ENCODE results near the gene FIBP. TPM values are rescaled to one million over a fixed set of nuclear protein-coding genes. Genes with fewer than 3 reads are reported as not detected.
A peak's percentile ranks its signal among the peaks of the same experiment; 100 is the strongest.

FIBP gene
- total and polyA plus RNA-seq, 4 donors: 47.1 to 77.2 (median 62.2) TPM

DNA sequence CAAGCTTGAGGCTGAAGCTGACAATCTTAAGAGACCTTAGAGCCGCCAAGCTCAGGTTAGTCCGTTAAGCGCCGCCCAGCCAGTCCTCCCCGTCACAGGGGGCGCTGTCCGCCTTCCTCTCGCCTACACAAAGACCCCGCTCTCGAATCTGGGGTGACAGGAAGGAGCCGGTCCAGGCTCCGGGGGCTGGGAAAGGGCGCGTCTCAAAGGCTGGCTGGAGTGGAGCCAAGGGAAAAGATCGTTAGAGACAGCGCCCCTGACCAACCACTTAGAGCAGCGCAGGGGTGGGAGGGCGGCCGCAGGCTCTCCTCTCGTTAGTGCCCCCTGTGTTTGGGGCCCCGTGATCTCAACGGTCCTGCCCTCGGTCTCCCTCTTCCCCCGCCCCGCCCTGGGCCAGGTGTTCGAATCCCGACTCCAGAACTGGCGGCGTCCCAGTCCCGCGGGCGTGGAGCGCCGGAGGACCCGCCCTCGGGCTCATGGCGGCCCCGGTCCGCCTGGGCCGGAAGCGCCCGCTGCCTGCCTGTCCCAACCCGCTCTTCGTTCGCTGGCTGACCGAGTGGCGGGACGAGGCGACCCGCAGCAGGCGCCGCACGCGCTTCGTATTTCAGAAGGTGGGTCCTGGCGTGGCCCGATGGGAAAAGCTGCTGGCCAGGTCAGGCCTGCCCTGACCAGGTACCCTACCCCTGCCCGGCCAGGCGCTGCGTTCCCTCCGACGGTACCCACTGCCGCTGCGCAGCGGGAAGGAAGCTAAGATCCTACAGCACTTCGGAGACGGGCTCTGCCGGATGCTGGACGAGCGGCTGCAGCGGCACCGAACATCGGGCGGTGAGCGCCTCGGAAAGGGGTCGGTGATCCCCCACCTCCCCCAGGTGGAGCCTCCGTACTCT lies 27.8 kb downstream of the FIBP start, which contains the start of gene MUS81:
TSS of gene MUS81 (plus strand) at position 156 of the 887 bp plus-strand sequence. CDS start at position 477, 321 bp downstream.
- no peaks in the 10 kb centered on the region for H3K9me3 ChIP-seq (ENCODE audit: control insufficient read depth in 4 of 4, insufficient read depth in 3 of 4, low read length in 3 of 4)
- ATAC-seq (ENCODE audit: insufficient read depth, low FRiP score) (peak; percentile 66), DNase-seq (peak; percentile 98 to 99 (median 99))
- TF ChIP-seq, protein P1, sequence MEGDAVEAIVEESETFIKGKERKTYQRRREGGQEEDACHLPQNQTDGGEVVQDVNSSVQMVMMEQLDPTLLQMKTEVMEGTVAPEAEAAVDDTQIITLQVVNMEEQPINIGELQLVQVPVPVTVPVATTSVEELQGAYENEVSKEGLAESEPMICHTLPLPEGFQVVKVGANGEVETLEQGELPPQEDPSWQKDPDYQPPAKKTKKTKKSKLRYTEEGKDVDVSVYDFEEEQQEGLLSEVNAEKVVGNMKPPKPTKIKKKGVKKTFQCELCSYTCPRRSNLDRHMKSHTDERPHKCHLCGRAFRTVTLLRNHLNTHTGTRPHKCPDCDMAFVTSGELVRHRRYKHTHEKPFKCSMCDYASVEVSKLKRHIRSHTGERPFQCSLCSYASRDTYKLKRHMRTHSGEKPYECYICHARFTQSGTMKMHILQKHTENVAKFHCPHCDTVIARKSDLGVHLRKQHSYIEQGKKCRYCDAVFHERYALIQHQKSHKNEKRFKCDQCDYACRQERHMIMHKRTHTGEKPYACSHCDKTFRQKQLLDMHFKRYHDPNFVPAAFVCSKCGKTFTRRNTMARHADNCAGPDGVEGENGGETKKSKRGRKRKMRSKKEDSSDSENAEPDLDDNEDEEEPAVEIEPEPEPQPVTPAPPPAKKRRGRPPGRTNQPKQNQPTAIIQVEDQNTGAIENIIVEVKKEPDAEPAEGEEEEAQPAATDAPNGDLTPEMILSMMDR (IDR thresholded peaks at IDR 0.05; ENCODE audit: control extremely low read depth, extremely low read depth): peak; percentile 83
- H3K36me3 ChIP-seq (ENCODE audit: control insufficient read depth in 4 of 4, insufficient read depth in 4 of 4, low read length in 4 of 4): peaks cover 9 to 45% (median 31%) of the 10 kb centered on the region in 4 donors
- peak within 1 kb of the TSS; percentile 96 to 98 for H3K27ac ChIP-seq (ENCODE audit: low read depth in 1 of 2, low read length in 1 of 2)
- peak within 1 kb of the TSS; percentile 69 to 78 for H3K9ac ChIP-seq (ENCODE audit: insufficient read depth in 1 of 2, low read length in 2 of 2)
- 0 to 1% methylated on average over 72 to 78 of the region's 78 CpGs for WGBS, 2 donors
- H3K4me1 ChIP-seq (ENCODE audit: control insufficient read depth in 5 of 5, insufficient read depth in 5 of 5, low read length in 5 of 5): peaks cover 0 to 41% (median 20%) of the 10 kb centered on the region in 5 donors
- H3K4me3 ChIP-seq: peak within 1 kb of the TSS; percentile 85
- H3K27me3 ChIP-seq (ENCODE audit: control insufficient read depth in 3 of 3, insufficient read depth in 3 of 3, low read length in 2 of 3): no peaks in the 10 kb centered on the region

DNA sequence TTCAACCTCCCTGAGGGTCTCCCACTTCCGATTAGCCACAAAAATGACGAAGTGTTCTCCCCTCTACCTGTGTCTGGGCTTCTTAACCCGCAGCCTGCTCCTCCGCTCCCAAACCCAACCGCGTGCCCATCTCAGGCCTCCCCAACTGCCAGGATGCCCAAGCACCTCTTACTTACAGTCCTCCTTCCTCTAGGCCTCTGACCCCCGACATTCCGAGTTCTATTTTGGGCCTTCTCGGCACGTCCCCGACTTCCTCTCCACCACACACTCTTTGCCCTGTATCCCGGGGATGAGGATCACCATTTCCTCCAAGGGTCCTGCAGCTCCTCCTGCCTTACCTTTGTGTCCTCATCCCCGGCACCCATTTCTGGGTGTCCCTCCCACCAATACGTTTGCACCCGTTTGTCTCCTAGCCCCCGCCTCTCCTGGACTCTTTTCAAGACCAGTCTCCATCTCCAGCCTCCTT lies 28.4 kb downstream of the FIBP start:
- peak in 1 of 3 donors; percentile 58 for DNase-seq
- ATAC-seq (ENCODE audit: insufficient read depth, low FRiP score): no peak
- peak overlapping the region; percentile 96 to 98 for H3K27ac ChIP-seq (ENCODE audit: low read depth in 1 of 2, low read length in 1 of 2)

DNA sequence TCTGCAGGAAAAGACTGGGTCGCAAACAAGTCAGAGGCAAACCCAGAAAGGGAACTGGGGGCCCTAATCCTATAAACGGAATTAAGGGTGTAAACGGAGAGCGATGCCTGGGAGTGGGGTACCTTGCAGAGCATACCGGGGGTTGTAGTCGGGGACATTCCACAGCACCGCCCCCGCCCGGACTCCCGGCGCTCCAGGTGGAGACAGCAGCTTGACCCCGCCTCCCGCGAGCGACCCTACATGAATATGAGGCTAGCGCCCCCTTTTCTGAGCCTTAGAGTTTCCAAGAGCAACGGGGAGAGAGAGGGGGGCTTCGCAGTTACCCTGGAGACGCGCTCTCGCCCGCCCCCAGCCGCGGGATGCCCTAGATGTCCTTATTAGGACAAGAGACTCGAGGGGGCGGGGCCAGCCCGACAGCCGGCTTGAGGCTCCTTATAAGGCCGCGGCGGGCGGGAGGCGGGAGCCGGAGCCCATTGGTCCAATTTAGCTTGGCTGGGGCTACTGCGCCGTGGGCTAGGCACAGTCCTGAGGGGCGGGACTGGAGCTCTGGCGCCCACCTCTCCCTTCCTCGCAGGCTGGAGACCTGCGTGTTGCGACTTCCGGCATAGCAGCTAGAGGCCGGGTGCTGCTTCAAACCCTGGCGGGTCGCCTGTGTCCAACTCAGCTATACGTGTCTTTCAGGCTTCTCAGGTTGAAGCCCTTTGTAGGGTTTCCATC lies 29.0 kb downstream of the FIBP start:
- peak overlapping the region; percentile 96 to 98 for H3K27ac ChIP-seq (ENCODE audit: low read depth in 1 of 2, low read length in 1 of 2)
- WGBS, 2 donors: 0 to 1% methylated on average over 39 to 46 of the region's 46 CpGs
- peak overlapping the region; percentile 51 to 78 for H3K9ac ChIP-seq (ENCODE audit: insufficient read depth in 1 of 2, low read length in 2 of 2)
- H3K4me3 ChIP-seq: peak overlapping the region; percentile 37
- ATAC-seq (ENCODE audit: insufficient read depth, low FRiP score) (peak; percentile 55), DNase-seq (peak; percentile 99)
- H3K4me1 ChIP-seq (ENCODE audit: control insufficient read depth in 5 of 5, insufficient read depth in 5 of 5, low read length in 5 of 5): peaks cover 0 to 43% (median 20%) of the 10 kb centered on the region in 5 donors
- H3K36me3 ChIP-seq (ENCODE audit: control insufficient read depth in 4 of 4, insufficient read depth in 4 of 4, low read length in 4 of 4): peaks cover 16 to 45% (median 37%) of the 10 kb centered on the region in 4 donors
- TF ChIP-seq, protein P1 (IDR thresholded peaks at IDR 0.05; ENCODE audit: control extremely low read depth, extremely low read depth): no peak
- no peaks in the 10 kb centered on the region for H3K27me3 ChIP-seq (ENCODE audit: control insufficient read depth in 3 of 3, insufficient read depth in 3 of 3, low read length in 2 of 3)
- H3K9me3 ChIP-seq (ENCODE audit: control insufficient read depth in 4 of 4, insufficient read depth in 3 of 4, low read length in 3 of 4): no peaks in the 10 kb centered on the region

More for the DNA sequence above, 28.4 kb downstream of the FIBP start:
- H3K9ac ChIP-seq (ENCODE audit: insufficient read depth in 1 of 2, low read length in 2 of 2): peak overlapping the region; percentile 51 to 78
- H3K27me3 ChIP-seq (ENCODE audit: control insufficient read depth in 3 of 3, insufficient read depth in 3 of 3, low read length in 2 of 3): no peaks in the 10 kb centered on the region
- H3K4me1 ChIP-seq (ENCODE audit: control insufficient read depth in 5 of 5, insufficient read depth in 5 of 5, low read length in 5 of 5): peaks cover 0 to 43% (median 20%) of the 10 kb centered on the region in 5 donors
- WGBS, 2 donors: 0 to 1% methylated on average over 16 of the region's 16 CpGs
- H3K4me3 ChIP-seq: peak overlapping the region; percentile 37
- TF ChIP-seq, protein P1 (IDR thresholded peaks at IDR 0.05; ENCODE audit: control extremely low read depth, extremely low read depth): no peak
- peaks cover 13 to 45% (median 35%) of the 10 kb centered on the region in 4 donors for H3K36me3 ChIP-seq (ENCODE audit: control insufficient read depth in 4 of 4, insufficient read depth in 4 of 4, low read length in 4 of 4)
- H3K9me3 ChIP-seq (ENCODE audit: control insufficient read depth in 4 of 4, insufficient read depth in 3 of 4, low read length in 3 of 4): no peaks in the 10 kb centered on the region

All from lung (tissue), 12 donors.